ENCODE data around the gene NPHP1.
"Not testable (repeated sequence)": the region's sequence is repeated elsewhere in the genome, so short reads cannot be mapped to it uniquely, and the experiment has no call there.

The NPHP1 gene

GRCh38 chr2:110130757-110131156 lies 74.1 kb downstream of the NPHP1 start:
- DNase-seq (ENCODE audit: low read depth in 2 of 2), result no peak

- DNase-seq (ENCODE audit: low read depth in 2 of 2), result no peak
Measured at GRCh38 chr2:110126906-110127305, 77.9 kb downstream of the NPHP1 start.

DNA sequence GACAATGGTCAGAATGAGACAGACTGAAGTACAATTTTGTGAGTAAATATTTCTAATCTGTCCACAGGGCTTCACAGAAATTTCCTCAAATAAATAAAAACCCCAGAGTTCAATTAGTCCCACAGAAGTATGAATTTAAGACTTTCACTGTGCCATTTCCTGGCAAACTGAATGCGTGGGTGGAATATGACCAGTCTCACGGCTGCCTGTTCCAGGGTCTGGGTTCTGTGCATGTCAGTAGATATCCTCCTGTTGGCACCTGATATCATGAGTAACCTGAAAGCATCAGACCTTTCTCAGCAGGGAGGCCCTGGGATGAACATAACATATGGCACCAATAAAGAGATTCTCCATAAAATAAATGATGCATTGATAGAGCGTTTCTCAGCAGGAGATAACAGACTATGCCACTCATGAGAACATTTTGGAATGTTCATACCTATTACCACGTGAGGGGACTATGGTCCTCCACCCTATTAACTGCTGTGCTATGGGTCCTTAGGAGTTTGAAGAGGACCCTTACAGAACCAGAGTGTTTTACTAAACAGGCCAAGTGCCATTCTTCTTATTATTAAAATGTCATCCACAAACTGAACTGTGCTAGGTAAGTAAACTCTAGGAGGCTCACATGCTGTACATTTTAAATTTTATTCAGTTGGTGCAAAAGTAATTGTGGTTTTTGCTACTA lies 78.6 kb downstream of the NPHP1 start:
- no peak for DNase-seq (ENCODE audit: low read depth in 2 of 2)

DNA sequence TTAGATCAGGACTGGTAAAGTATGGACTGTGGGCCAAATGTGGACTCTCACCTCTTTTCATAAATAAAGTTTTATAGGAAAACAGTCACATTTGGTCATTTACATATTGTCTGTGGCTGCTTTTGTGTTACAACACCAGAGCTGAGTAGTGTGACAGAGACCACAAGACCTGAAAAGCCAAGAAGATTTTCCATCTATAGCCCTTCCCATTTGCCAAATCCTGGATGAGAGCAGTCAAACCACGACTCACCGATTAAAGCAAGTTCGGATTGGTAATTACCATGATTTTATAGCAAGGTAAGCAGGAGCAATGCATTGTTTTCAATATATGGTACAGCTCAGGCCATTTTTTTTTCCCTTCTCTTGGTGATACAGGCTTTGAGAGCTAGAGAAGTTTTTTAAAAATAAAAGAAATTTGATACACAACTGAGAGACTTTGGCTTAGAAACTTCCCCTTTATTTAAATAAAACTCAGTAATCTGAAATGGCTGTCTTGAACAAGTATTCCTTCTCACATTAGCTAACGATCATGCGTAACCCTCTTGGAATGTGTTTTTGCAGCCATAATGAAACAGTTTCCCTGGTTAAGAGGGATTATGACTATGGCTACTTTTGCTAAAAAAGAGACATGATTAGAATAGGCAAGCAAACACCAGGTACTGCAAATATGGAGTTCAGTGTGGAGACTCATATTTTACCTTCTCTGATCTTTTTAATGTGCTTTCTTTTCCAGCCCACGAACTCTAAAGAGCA lies 79.7 kb downstream of the NPHP1 start:
- DNase-seq (ENCODE audit: low read depth in 2 of 2), result no peak

GRCh38 chr2:110124038-110124825 lies 80.6 kb downstream of the NPHP1 start:
- DNase-seq (ENCODE audit: low read depth in 2 of 2), result no peak

- no peak for DNase-seq (ENCODE audit: low read depth in 2 of 2)
Measured at GRCh38 chr2:110121592-110121991, 83.2 kb downstream of the NPHP1 start.

GRCh38 chr2:110121052-110121334 lies 83.8 kb downstream of the NPHP1 start:
- DNase-seq (ENCODE audit: low read depth in 2 of 2), result no peak

DNA sequence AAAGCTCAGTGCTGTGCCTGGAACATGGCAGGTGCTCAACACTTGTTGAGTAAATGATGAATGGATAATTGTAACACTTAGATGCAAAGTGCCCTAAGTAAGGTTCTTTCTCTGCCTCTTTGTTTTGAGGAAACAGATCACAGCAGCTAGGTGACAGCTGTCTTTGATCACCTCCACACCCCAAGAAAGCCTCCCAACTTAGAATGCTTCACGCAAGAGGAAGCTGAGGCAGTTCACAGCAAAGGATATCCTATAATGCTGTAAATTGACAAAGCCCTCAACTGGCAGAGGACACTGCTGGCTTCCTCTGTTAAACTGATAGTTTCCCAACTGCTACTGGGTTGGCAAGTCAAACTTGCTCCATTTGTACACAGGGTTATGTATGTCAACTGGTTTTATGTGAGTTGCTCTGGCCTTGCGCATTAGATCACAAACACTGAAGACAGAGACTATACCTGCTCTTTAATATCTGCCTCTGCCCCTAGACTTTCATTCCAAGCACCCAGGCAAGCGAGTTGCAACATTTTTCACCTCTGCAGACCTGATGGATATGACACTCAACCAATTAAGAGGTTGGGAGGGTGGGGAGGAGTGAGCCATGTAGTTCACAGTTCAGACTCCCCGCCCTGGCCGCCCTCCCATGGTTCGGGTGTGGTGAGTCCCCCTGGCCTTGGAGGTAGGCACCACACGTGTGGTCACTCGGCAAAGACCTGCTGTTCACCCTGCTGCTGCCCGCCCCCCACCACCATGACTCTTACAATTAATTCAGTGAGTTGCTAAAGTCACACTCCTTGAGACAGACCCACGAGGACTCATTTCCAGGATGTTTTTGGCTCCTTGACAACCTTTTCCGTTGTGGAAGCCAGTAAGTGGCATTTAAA lies 84.4 kb downstream of the NPHP1 start:
- DNase-seq (ENCODE audit: low read depth in 2 of 2), result no peak

- no peak for DNase-seq (ENCODE audit: low read depth in 2 of 2)
Measured at GRCh38 chr2:110116033-110116710, 88.6 kb downstream of the NPHP1 start.

- no peak for DNase-seq (ENCODE audit: low read depth in 2 of 2)
Measured at GRCh38 chr2:110115291-110116032, 89.4 kb downstream of the NPHP1 start, which contains the start of gene MALL. Gene MALL (minus strand): TSS chr2:110115822. CDS start chr2:110115792, 30 bp downstream.

DNA sequence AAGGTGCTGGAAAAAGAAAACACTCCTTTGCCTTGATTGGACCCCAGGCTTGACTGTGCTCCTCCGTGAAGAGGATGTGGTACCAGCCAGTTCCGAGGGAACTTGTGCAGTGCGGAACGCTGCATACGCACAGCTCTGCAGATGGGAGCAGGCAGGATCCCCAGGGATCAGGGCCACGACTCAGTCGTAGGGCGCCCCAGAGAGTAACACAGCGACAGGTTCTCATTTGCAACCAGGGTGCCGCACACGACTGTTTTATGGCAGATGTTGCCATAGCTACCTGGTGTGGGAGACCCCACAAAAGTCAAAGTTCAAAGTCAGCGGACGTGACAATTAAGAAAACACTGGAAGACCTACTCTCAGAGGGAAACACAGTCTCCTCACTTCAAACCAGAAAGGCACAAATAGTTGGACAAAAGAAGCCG lies 90.0 kb downstream of the NPHP1 start:
- no peak for DNase-seq (ENCODE audit: low read depth in 2 of 2)

DNA sequence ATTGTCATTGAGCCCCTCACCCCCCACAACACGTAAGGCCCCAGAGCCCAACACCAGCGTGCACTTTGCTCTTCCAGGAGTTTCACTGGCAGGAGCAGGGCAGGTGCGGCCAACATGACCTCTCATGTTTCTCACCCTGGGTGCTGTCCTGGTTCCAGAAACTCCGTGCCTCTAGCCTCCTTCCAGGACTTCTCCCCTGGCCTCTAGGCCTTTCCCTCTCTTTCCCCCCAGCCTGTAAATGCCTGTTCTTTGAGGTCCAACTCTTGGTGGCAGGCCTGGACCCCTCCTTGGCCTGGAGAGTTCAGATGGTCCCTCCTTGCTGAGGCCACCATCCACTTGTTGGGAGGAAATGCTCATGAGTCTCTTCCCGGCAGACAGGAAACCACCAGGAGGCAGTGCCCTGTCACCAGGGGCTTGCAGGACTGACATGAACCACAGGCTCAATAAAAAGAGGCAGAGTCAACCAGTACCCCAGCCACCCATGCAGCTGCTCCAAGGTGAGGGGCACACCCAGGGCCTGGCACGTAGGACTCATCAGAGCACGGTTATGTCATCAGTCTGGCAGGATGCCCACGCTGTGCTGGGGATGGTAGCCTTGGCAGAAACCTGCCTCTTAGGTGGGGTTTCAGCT lies 90.7 kb downstream of the NPHP1 start:
- DNase-seq (ENCODE audit: low read depth in 2 of 2), result no peak

- not testable (repeated sequence) for DNase-seq (ENCODE audit: low read depth in 2 of 2)
Measured at GRCh38 chr2:110108291-110108690, 96.5 kb downstream of the NPHP1 start.

- DNase-seq (ENCODE audit: low read depth in 2 of 2), result no peak
Measured at GRCh38 chr2:110107092-110108079, 97.4 kb downstream of the NPHP1 start.

DNA sequence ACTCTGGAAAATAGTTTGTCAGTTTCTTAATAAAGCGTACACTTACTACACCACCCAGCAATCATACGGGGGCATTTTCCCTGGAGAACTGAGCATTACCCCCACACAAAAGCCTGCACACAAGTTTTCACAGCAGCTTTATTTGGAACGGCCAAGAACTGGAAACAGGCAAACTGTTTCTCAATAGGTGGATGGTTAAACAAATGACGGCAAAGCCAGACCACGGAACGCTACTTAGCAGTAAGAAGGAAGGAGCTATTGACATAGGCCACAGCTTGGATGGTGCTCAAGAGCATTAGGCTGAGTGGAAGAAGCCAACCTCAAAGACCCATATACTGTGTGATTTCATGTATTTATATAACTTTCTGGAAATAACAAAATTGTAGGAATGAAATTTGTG lies 98.2 kb downstream of the NPHP1 start:
- DNase-seq (ENCODE audit: low read depth in 2 of 2), result no peak

GRCh38 chr2:110105608-110106467 lies 99.0 kb downstream of the NPHP1 start:
- no peak for DNase-seq (ENCODE audit: low read depth in 2 of 2)

- no peak for DNase-seq (ENCODE audit: low read depth in 2 of 2)
Measured at GRCh38 chr2:110105183-110105582, 99.6 kb downstream of the NPHP1 start.
